GM18526 (cell line): ENCODE data around the gene F5.

ENCODE experiments used
- POLR2A ChIP-seq: IDR thresholded peaks from 3 replicates; pipeline ENCODE4 v1.6.1; 2011; ENCODE audit not compliant: insufficient read length; ENCODE audit errors: extremely low read depth

Gene F5

DNA sequence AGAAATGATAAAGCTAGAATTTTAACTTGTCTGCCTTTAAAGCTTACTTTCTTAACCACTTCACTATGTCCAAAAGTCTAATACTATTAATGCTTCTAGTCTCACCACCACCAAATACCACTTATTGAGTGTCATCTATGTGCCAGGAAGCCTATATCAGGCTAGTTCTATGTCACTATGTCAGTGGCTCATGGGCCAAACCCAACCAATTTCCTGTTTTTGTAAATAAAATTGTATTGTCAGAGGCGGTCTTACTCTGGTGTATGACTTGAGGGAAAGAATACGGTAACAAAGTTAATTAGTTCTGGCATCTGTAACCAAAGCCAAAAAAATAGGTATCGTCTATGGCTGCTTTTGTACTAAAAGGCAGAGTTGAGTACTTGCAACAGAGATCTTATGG, 14.8 kb downstream of the F5 start:
- no peak for TF ChIP-seq POLR2A

DNA sequence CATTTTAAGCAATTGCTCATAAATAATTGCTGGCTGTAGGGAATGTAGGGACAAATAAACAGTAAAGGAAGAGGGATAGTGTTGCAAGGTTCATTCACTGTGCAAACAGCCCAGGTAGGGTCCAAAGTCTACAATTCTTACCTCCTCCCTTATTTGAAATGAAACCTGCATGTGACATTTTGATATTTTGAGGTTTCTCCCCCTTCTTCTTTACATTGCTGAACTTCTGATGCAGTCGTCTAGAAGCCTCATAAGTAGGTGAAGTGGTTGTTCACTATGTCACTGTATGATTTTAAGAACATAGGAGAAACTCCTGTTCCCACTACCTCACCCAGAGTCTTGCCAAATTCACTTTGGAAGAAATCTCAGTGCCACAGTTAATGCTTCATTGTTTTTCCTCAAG, 16.1 kb downstream of the F5 start:
- TF ChIP-seq POLR2A = no peak

DNA sequence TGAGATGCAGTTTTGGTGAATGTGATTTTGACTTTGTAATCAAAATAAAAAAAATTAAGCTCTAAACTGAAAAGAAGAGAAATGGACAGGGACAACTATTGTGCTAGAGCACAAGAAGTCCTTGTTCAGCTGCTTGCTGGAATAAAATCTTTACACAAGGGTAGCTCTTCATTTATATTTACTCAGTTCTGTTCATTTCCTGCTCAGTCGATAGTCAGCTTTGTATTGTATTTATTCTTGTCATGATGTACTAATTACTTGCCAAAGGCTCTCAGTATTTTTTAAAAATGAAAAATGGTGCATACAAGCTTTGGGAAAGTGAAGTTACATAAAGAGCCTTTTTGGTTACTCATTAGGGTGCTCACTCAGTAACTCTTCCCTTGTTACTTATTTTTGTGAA, 17.8 kb downstream of the F5 start:
- no peak for TF ChIP-seq POLR2A

DNA sequence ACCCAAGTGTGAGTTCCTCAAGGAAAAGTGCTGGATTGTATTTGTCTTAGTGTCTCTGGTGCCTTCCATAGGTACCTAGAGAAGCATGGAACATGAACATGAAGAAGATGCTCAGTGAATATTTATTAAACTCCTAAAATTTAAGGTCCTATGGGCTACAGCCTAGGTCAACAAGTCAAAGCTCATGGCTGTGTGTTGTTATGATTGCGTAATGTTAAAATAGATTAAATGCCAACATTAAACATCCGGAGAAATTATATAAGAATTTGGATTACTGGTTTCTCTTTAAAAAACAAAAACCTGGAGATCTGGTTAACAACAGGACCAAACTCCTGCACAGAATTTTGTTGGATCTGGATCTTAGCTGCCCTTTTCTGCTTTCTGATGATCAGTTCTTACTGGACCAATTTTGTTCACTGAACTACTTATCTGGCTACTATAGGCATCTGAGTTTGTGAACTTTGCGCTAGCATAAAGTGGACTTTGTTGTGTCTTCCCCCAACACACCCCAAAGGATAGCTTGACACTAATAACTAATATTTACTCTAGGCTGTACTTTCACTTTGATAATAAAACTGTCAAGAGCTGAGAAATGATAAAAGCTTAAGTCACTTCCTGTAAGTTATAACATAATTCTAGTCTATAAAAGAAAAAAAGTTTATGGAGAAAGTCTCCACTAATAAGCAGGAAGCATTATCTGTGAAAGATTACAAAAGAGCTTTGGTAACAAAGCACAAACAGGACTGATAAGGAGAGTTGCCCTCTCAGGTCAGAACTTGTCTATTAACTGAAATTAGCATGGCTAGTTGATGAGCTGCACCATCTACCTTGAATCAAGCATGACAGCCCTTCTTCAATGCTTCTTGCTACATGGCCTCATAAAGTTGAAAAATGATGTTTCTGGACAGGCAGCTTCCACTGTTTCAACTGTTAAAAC, 20.7 kb downstream of the F5 start:
- no peak for TF ChIP-seq POLR2A

DNA sequence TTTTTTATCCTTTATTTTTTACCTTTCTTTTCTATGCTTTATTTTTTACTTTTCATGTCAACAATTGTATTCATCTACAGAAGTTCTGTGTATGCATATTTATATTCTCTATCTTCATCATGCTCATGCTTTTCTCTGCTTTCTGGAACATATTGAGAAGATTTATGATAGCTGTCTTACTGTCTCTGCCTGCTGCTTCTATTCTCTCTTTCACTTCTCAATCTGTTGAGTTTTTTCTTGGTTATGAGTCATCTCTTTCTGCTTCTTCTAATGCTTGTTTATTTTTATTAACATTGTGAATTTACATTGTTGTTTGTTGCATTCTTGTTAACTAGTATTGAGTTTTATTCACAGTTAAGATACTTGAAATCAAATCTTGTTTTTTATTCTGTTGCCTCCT, 22.6 kb downstream of the F5 start:
- no peak for TF ChIP-seq POLR2A

GRCh38 chr1:169563019-169563615, 23.2 kb downstream of the F5 start:
- TF ChIP-seq POLR2A = no peak

DNA sequence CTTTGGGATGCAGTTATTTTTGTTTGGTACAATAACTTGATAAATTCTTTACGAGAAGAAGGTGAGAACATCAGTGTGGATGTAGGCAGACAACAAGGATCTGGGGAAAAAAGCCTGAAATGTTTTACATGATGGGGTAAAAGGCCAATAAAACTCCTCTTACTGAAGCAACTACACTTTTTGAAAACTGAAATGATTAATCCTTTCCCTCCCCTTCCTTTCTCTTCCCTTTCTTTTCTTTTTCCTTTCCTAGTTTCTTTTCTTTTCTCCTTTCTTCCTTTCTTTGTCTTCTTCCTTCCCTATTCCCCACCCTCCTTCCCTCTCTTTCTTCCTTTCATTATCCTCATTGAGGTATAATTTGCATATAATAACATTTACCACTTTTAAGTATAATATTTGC, 24.6 kb downstream of the F5 start:
- no peak for TF ChIP-seq POLR2A

GRCh38 chr1:169557131-169557530, 29.1 kb downstream of the F5 start:
- no peak for TF ChIP-seq POLR2A

DNA sequence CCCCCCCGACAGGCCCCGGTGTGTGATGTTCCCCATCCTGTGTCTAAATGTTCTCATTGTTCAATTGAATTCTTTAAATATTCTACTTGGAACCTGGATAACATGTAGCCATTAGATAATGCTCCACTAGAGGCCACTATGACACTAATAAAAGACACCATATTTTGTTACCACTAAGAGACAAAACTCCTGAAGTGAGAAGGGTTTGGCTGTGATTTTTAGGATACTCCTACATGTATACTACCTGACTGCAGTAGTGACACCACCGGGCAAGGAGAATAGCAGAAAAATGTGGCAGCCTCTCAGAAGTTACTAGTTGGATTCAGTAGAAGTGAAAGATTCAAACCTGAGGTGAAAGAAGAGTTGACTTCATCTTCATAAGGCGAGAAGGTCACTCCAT, 36.0 kb downstream of the F5 start:
- no peak for TF ChIP-seq POLR2A

DNA sequence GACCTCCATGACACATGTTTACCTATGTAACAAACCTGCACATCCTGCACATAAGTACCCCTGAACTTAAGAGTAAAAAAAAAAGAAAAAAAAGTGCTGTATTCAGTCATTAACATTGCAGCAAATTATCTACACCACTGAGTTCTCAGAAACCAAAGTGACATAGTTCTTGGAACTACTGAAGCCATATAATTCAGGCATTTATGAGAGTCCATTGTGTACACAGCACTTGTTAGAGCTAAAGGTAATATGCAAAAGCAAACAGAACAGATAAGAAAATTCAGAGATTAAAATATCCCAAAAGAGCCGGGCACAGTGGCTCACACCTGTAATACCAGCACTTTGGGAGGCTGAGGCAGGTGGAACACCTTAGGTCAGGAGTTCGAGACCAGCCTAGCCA, 38.0 kb downstream of the F5 start:
- no peak for TF ChIP-seq POLR2A

DNA sequence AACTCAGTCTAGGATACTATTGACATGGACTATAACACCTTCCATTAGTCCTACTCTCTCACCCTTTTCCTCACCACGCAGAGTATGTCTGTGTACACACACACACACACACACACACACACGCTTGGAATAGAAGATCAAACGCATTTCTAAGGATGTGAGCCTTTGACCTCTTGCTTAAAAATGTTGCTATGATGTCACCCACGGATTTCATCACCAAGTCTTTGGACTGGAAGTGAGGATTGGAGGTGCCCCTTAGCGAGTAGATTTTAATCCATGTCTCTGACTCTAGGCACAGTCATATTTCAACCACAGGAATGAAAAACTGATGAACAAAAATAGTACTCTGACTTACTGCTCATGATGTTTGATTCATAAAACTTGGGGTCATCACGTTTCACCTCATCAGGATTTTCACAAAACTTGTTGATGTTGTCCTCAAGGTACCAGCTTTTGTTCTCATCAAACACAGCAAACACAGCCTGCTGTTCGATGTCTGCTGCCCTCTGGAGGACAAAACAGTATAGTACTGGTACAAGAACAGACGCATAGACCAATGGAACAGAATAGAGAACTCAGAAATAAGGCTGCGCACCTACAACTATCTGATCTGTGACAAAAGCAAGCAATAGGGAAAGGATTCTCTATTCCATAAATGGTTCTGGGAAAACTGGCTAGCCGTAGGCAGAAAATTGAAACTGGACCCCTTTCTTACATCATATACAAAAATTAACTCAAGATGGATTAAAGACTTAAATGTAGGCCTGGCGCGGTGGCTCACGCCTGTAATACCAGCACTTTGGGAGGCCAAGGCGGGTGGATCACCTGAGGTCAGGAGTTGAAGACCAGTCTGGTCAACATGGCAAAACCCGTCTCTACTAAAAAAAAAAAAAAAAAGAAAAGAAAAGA, 39.9 kb downstream of the F5 start:
- no peak for TF ChIP-seq POLR2A

DNA sequence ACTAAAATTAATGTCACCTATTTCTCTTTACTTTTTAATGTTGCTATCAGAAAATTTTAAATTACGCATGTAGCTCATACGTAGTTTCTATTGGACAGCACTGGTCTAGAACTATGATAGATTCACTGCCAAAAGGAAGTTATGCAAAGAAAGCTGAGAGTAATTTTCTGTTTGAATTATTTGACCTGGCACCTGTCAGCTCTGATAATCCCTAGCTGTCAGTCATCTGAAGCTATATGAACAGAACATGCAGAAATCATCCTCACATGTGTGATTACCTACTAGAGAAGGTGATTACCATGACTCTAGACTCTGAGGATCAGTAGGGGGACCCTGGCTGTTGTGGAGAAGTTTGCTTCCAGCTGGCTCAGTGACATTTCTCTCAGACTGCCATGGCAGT, 40.8 kb downstream of the F5 start:
- TF ChIP-seq POLR2A = no peak

DNA sequence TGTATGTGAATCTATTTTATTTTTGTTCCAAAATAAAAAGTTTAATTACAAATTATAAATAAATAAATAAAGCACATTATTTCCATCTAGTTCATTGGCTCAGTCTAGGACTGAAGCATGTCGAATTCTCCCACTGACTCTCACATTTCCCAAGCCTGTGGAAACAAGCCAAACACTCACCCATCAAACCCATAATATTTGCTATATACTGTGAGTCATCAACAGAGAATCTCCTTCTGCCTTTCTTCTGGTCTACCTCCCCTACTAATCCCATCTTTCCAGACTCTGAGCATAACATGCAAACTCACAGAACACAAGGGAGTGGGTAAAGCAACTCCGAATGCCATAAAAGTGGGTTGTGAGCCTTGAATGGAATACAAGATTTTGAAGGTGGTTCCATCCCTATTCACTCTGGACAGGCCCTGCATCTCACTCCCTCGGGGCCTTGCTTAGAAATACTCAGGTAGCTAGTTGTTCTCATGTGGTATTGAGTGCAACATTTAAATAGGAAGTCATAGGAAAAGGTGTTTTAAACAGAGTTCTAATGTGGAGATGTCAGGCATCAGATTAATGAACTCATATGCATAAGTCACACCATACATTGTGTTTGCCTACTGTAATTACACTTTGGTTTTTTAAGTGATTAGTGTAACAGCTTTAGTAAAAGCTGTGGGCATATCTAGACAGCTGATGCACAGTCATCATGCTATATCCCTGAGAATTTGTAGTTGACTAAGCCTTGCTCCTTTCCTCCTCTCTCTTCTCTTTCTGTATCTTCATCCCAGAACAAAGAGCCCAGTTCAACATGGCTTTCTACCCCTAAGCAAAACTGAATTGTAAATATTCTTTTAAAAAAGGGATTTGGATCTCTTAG, 47.0 kb downstream of the F5 start:
- no peak for TF ChIP-seq POLR2A

- no peak for TF ChIP-seq POLR2A
Observed at GRCh38 chr1:169534653-169535052, 51.6 kb downstream of the F5 start.

DNA sequence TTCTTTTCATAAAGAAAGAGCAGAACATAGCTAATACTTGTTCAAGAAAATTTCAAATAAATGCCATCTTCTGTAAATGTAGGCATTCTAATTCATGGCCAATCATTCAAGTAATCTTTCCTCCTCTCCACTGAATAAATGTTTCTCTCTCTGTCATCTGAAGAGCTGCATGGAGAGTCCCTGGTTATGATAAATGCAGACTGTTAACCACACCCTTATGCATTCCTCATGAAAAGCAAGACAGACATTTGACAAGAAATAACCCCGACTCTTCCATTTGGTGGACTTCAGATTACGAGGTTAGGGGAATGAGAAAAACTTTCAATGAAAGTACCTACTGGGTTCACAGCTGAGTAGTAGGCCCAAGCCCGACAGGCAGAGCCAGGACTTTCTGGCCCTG, 55.8 kb downstream of the F5 start:
- TF ChIP-seq POLR2A = no peak

DNA sequence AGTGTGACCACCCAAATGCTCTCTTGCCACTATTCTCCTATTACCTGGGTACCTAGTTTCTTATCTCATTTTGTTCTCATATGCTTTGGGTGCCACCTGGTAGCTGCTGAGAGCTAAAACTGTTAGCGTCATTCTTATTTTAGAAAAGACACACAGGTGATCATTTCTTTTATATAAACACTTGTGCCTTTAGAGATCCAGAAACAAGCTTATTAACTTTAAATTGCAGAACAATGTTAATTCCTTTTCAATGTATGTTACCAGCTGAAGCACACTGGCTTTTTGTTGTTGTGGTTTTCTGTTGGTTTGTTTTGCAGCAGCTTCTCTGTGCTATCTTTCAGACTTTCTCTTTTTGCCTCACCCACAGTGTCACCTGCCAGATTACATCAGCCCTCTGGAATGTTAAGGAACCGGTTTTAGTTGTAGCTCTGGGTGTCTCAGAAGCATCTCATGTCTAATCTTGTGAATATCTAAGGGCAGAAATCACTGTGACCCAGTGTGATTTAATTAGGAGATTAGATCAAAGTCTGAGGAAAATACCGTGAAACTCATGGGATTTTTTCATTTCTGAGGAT, 57.1 kb downstream of the F5 start:
- no peak for TF ChIP-seq POLR2A
